HepG2 (cell line): Measurements from ENCODE around the gene DDX18. TPM values are rescaled to one million over a fixed set of nuclear protein-coding genes. Genes with fewer than 3 reads are reported as not detected.
A peak's percentile ranks its signal among the peaks of the same experiment; 100 is the strongest.

ENCODE experiments used
- AGO1 ChIP-seq: fragments of 200-400 bp; formaldehyde crosslinking; IDR thresholded peaks from 2 replicates; pipeline ENCODE4 v1.6.1; 2017; ENCODE audit warnings: mild to moderate bottlenecking, low read depth, low read length, moderate library complexity; ENCODE audit not compliant: poor library complexity, severe bottlenecking
- FOXK2 ChIP-seq: fragments of 450-650 bp; IDR thresholded peaks from 2 replicates; pipeline ENCODE4 v1.6.1; 2016
- HIVEP1 ChIP-seq: sonication (generic); formaldehyde crosslinking; IDR thresholded peaks from 2 replicates; pipeline ENCODE4 v1.4.0; 2020; ENCODE audit warnings: mild to moderate bottlenecking, missing genetic modification reagents
- NBN ChIP-seq: fragments of 450-650 bp; conservative IDR thresholded peaks from 2 replicates; pipeline ENCODE4 v1.6.1; 2017
- NR1H2 ChIP-seq: sonication (generic); formaldehyde crosslinking; IDR thresholded peaks from 2 replicates; pipeline ENCODE4 v1.8.1; 2022; ENCODE audit warnings: low read depth, missing genetic modification reagents, borderline replicate concordance
- NR2F2 ChIP-seq: IDR thresholded peaks from 2 replicates; pipeline ENCODE4 v1.6.1; 2012; ENCODE audit warnings: low read depth, inconsistent platforms, borderline replicate concordance
- PAX8 ChIP-seq: sonication (generic); formaldehyde crosslinking; IDR thresholded peaks from 2 replicates; pipeline ENCODE4 v1.8.0; 2022; ENCODE audit warnings: mild to moderate bottlenecking, missing genetic modification reagents, borderline replicate concordance
- RFXAP ChIP-seq: sonication (generic); formaldehyde crosslinking; IDR thresholded peaks from 2 replicates; pipeline ENCODE4 v1.4.0; 2020; ENCODE audit warnings: missing genetic modification reagents, borderline replicate concordance
- SIX1 ChIP-seq: sonication (generic); formaldehyde crosslinking; IDR thresholded peaks from 2 replicates; pipeline ENCODE4 v1.4.0; 2020; ENCODE audit warnings: missing genetic modification reagents, borderline replicate concordance
- SNRNP70 ChIP-seq: fragments of 200-400 bp; formaldehyde crosslinking; IDR thresholded peaks from 2 replicates; pipeline ENCODE4 v1.6.1; 2017; ENCODE audit warnings: mild to moderate bottlenecking, low read depth, low read length, moderate library complexity
- TMF1 ChIP-seq: sonication (generic); formaldehyde crosslinking; IDR thresholded peaks from 2 replicates; pipeline ENCODE4 v1.8.1; 2022; ENCODE audit warnings: low read depth, missing genetic modification reagents
- TRIM24 ChIP-seq: sonication (generic); formaldehyde crosslinking; IDR thresholded peaks from 2 replicates; pipeline ENCODE4 v1.8.0; 2022; ENCODE audit warnings: mild to moderate bottlenecking, missing genetic modification reagents
- ZNF235 ChIP-seq: sonication (generic); formaldehyde crosslinking; IDR thresholded peaks from 2 replicates; pipeline ENCODE4 v1.8.1; 2023; ENCODE audit warnings: mild to moderate bottlenecking, missing genetic modification reagents, borderline replicate concordance
- ZSCAN30 ChIP-seq: sonication (generic); formaldehyde crosslinking; IDR thresholded peaks from 2 replicates; pipeline ENCODE4 v1.5.0; 2020; ENCODE audit warnings: mild to moderate bottlenecking, missing genetic modification reagents
- polyA plus RNA-seq, 8 experiments: library from polyadenylated mRNA; depleted of rRNA in 3 of 8; stranded (reverse) in 7 of 8; unstranded in 1 of 8; fragments of >200 nt; fragmentation: Illumina TruSeq in 4 of 8; extraction: Trizol in 4 of 8; gene quantifications; 2 replicates each; pipeline versions ENCODE4 v1.2.1 to v1.2.3, GENCODE V29; 2011 to 2016; ENCODE audit warnings: low read depth in 4 of 8, missing spikeins in 1 of 8, mixed read lengths in 1 of 8; ENCODE audit not compliant: insufficient read depth in 1 of 8
- total RNA-seq, 5 experiments: library from RNA; depleted of rRNA; stranded (reverse); fragments of >200 nt; fragmentation: Illumina TruSeq; extraction: Trizol; gene quantifications; 2 replicates each; pipeline ENCODE4 v1.2.3, GENCODE V29; 2016; ENCODE audit warnings: low read depth in 1 of 5
- TF ChIP-seq, protein P1 (sequence below): sonication (generic); formaldehyde crosslinking; IDR thresholded peaks from 2 replicates; pipeline ENCODE4 v1.4.0; 2020; ENCODE audit warnings: mild to moderate bottlenecking, missing genetic modification reagents
- TF ChIP-seq, protein P2 (sequence below): IDR thresholded peaks from 2 replicates; pipeline ENCODE4 v1.6.1; 2016; ENCODE audit warnings: missing genetic modification reagents, missing compliant biosample characterization
- TF ChIP-seq, protein P3 (sequence below): IDR thresholded peaks from 2 replicates; pipeline ENCODE4 v1.6.1; 2016; ENCODE audit warnings: missing compliant biosample characterization, missing genetic modification reagents, borderline replicate concordance
- TF ChIP-seq, protein P4 (sequence below): sonication (generic); formaldehyde crosslinking; IDR thresholded peaks from 2 replicates; pipeline ENCODE4 v1.5.1; 2020; ENCODE audit warnings: mild to moderate bottlenecking, missing genetic modification reagents, moderate library complexity

Gene DDX18
- total and polyA plus RNA-seq, 2 of the 13 experiments (the other 11 are each of a cell fraction or from before 2014, with no cell fraction given) = 64.0 to 134 TPM

DNA sequence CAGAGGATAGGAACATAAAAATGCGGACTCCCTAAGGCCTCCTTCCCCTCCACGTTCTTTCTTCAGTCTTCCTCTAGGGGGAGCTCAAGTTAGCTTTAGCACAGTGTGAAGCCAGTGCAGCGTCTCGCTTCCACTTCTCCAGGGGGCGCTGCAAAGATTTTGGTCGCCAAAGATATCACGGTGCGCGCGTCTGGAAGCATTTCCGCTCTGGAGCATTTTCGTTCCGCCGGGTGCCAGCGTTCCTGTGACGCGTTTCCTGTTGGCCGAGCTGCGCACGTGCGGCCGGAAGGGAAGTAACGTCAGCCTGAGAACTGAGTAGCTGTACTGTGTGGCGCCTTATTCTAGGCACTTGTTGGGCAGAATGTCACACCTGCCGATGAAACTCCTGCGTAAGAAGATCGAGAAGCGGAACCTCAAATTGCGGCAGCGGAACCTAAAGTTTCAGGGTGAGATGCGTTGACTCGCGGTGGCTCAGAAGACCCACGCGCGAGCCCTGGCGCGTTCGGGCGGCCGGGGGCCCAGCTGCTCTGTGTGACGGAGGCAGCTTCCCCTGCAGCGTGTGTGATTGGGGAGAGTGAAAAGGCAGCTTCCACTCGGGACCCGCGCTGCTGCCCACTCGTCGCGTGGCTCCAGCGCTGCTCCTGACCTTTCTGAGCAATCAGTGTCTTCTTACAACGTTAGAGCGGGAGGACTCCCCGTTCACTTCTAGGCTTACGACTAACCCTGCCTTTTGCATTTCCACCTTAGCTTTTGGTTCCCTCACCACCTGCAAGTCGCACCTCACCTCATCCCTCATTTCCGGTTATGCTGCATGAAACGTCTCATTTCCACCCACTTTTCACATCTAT is at the start of gene DDX18 (continued):
- TF ChIP-seq, protein P1, sequence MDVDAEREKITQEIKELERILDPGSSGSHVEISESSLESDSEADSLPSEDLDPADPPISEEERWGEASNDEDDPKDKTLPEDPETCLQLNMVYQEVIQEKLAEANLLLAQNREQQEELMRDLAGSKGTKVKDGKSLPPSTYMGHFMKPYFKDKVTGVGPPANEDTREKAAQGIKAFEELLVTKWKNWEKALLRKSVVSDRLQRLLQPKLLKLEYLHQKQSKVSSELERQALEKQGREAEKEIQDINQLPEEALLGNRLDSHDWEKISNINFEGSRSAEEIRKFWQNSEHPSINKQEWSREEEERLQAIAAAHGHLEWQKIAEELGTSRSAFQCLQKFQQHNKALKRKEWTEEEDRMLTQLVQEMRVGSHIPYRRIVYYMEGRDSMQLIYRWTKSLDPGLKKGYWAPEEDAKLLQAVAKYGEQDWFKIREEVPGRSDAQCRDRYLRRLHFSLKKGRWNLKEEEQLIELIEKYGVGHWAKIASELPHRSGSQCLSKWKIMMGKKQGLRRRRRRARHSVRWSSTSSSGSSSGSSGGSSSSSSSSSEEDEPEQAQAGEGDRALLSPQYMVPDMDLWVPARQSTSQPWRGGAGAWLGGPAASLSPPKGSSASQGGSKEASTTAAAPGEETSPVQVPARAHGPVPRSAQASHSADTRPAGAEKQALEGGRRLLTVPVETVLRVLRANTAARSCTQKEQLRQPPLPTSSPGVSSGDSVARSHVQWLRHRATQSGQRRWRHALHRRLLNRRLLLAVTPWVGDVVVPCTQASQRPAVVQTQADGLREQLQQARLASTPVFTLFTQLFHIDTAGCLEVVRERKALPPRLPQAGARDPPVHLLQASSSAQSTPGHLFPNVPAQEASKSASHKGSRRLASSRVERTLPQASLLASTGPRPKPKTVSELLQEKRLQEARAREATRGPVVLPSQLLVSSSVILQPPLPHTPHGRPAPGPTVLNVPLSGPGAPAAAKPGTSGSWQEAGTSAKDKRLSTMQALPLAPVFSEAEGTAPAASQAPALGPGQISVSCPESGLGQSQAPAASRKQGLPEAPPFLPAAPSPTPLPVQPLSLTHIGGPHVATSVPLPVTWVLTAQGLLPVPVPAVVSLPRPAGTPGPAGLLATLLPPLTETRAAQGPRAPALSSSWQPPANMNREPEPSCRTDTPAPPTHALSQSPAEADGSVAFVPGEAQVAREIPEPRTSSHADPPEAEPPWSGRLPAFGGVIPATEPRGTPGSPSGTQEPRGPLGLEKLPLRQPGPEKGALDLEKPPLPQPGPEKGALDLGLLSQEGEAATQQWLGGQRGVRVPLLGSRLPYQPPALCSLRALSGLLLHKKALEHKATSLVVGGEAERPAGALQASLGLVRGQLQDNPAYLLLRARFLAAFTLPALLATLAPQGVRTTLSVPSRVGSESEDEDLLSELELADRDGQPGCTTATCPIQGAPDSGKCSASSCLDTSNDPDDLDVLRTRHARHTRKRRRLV (CRISPR knock-in tag) = peak; percentile 93
- TF ChIP-seq NR2F2 (no peak; the same call in 1 of the 2 replicates), PAX8 (peak; percentile 96; the same call in 1 of the 2 replicates), SIX1 (CRISPR knock-in tag) (peak; percentile 57; the same call in 1 of the 2 replicates), FOXK2 (0 out of 2 replicates have a peak, but pooled peaks have one; percentile 62), TRIM24 (no peak), RFXAP (CRISPR knock-in tag) (peak; percentile 95), SNRNP70 (no peak), ZSCAN30 (CRISPR knock-in tag) (no peak), TMF1 (CRISPR knock-in tag) (0 out of 2 replicates have a peak, but pooled peaks have one; percentile 71), NBN (no peak), ZNF235 (CRISPR knock-in tag) (peak; percentile 96), NR1H2 (CRISPR knock-in tag) (no peak), HIVEP1 (CRISPR knock-in tag) (peak; percentile 97; the same call in 1 of the 2 replicates), AGO1 (no peak)
- TF ChIP-seq, protein P2, sequence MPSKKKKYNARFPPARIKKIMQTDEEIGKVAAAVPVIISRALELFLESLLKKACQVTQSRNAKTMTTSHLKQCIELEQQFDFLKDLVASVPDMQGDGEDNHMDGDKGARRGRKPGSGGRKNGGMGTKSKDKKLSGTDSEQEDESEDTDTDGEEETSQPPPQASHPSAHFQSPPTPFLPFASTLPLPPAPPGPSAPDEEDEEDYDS (CRISPR knock-in tag) = peak; percentile 62
- TF ChIP-seq, protein P3, sequence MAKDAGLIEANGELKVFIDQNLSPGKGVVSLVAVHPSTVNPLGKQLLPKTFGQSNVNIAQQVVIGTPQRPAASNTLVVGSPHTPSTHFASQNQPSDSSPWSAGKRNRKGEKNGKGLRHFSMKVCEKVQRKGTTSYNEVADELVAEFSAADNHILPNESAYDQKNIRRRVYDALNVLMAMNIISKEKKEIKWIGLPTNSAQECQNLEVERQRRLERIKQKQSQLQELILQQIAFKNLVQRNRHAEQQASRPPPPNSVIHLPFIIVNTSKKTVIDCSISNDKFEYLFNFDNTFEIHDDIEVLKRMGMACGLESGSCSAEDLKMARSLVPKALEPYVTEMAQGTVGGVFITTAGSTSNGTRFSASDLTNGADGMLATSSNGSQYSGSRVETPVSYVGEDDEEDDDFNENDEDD = peak; percentile 83
- TF ChIP-seq, protein P4, sequence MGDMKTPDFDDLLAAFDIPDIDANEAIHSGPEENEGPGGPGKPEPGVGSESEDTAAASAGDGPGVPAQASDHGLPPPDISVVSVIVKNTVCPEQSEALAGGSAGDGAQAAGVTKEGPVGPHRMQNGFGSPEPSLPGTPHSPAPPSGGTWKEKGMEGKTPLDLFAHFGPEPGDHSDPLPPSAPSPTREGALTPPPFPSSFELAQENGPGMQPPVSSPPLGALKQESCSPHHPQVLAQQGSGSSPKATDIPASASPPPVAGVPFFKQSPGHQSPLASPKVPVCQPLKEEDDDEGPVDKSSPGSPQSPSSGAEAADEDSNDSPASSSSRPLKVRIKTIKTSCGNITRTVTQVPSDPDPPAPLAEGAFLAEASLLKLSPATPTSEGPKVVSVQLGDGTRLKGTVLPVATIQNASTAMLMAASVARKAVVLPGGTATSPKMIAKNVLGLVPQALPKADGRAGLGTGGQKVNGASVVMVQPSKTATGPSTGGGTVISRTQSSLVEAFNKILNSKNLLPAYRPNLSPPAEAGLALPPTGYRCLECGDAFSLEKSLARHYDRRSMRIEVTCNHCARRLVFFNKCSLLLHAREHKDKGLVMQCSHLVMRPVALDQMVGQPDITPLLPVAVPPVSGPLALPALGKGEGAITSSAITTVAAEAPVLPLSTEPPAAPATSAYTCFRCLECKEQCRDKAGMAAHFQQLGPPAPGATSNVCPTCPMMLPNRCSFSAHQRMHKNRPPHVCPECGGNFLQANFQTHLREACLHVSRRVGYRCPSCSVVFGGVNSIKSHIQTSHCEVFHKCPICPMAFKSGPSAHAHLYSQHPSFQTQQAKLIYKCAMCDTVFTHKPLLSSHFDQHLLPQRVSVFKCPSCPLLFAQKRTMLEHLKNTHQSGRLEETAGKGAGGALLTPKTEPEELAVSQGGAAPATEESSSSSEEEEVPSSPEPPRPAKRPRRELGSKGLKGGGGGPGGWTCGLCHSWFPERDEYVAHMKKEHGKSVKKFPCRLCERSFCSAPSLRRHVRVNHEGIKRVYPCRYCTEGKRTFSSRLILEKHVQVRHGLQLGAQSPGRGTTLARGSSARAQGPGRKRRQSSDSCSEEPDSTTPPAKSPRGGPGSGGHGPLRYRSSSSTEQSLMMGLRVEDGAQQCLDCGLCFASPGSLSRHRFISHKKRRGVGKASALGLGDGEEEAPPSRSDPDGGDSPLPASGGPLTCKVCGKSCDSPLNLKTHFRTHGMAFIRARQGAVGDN (CRISPR knock-in tag) = peak; percentile 98
